HG03095 (cell line): ENCODE data around the gene NUMA1.

Source experiments
- ATAC-seq: cut with Tn5 transposase; IDR thresholded peaks from one replicate; pipeline ENCODE4 v1.9.1; 2021; ENCODE audit warnings: moderate library complexity; ENCODE audit not compliant: unreplicated experiment

The NUMA1 gene

GRCh38 chr11:72015511-72016061, 64.8 kb downstream of the NUMA1 start:
- ATAC-seq, result no peak

GRCh38 chr11:72014761-72015320, 65.5 kb downstream of the NUMA1 start:
- ATAC-seq, result no peak

DNA sequence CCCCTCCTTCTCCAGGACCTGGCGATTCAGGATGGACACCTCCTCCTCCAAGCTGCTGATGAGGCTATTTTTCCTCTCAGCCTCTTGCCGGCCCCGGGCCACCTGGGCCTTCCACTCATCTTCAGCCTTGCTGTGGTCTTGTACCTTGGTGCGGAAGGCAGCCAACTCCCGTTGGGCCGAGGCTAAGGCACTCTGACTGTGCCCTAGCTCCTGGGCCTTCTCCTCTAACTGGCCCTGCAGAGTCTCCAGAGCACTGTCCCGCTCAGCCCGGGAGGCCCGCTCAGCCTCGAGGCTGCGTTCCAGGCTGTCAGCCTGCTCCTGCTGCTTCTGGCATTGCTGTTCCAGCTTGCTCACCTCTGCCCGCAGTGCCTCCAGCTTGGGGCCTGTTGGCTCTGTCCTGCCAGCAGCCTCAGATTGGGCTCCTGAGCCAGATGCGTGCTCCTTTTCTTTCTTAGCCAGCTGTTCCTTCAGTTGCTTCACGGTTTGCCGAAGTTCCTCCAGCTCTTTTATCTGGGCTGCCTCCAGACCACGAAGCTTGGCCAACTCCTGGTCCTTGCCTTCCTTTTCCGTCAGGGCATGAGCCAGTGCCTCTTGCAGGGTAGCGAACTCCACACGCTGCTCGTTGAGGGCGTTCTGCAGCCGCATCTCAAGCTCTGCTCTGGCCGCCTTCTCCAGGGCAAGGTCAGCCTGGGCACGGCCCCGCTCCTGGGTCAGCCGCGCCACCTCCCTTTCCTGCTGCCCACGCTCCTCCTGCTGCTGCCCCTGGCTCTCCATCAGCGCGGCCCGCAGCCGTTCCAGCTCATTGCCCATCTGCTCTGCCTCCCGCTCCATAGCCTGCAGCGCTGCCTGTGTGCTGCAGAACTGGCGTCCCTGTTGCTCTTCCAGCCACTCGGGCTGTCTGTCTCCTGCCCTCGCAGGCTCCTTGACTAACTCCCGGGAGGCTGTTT, 66.3 kb downstream of the NUMA1 start:
- no peak for ATAC-seq

- ATAC-seq, result no peak
These were observed 67.2 kb downstream of the NUMA1 start for GRCh38 chr11:72012897-72013721.

DNA sequence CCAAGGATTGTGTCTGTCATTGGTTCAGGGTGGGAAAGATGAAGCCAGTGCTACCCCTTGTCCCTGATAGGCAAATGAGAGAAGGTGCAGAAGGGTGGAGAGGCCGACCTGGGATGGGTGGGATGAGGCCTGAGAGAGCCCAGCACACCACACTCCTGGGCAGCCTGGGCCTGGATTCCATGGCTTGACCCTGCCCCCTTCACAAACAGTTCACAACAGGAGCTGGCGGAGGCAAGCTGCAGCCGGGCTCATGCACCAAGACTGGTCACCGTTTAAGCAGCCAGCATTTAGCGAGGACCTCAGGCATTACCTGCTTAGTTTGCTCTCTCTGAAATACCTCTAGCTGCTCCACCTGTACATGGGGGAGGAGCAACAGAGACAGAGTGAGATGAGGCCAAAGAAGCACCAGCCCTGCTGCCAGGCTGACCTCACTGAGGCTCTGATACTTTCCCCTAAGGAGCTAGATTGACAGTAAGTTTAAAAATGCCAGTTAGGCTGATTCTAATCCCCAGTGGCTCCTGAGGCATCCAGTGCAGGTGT, 68.2 kb downstream of the NUMA1 start:
- ATAC-seq, result no peak

DNA sequence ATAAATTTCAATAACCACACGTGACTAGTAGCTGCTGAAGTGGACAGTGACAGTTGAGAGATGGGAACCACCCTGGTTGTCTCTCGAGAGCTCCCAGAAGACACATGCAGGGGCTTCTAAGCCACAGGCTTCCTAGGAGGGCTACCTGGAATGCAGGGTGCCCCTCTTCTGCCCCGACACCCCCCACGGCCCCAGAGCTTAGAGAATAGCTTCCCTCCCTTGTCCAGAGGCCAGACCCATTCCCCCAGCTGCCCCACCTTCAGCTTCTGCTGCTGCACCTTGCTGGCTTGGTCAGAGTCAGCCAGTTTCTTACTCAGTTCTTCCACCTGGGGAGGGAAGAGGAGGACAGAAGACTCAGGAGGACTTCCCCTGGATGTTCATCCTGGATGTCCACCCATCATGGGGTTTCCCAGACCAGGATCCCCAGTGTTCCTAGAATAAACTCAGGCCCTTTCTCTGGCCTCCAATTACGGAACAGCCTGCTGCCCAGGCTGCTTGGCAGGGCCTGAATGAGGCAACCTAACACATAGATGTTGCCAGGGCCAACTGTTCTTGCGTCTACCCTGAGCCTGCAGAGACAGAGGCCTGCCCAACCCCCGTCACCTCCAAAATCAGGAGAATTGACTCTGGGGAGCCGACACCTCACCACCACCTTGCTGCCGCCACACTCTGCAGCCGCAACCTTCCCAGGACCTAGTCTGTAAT, 69.7 kb downstream of the NUMA1 start:
- ATAC-seq, result no peak

- ATAC-seq, result no peak
These were observed 71.2 kb downstream of the NUMA1 start for GRCh38 chr11:72009156-72009555.

DNA sequence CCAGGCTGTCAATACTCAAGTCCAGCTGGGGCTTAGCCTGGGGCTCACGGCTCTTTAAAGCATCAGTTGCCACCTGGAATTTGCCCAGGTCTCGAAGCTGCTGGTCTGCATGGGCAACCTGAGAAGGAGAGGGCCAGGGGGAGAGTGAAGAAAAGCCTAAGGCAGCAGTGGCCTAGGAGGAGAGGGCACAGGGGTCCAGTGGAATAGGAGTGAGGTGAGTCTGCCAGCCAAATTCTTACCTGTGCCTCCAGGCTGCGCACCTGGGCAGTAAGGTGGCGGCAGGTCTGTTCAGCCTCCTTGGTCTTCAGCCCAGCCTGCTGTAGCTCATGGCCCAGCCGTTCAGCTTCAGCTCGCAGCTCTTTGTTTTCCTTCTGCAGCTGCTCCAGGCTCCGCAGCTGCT, 71.6 kb downstream of the NUMA1 start:
- no peak for ATAC-seq

DNA sequence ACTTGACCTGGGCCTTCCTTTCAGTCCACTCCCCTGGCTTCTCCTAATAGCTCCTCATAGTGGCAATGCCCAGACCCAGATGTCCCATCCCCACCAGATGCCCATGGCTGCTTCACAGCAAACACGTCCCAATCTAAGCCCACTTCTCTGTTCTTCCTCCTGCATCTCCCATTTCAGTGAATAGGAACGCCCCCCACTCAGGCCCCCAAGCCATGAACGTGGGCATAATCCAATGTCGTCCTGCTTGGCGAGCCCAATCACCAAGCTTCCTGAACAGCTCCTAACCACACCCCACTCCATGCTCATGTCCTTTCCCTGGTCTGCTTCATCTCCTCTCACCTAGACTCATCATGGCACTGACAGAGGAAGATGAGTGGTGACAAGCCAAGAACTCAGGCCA, 72.8 kb downstream of the NUMA1 start:
- no peak for ATAC-seq

- no peak for ATAC-seq
These were observed 73.3 kb downstream of the NUMA1 start for GRCh38 chr11:72007089-72007476.

DNA sequence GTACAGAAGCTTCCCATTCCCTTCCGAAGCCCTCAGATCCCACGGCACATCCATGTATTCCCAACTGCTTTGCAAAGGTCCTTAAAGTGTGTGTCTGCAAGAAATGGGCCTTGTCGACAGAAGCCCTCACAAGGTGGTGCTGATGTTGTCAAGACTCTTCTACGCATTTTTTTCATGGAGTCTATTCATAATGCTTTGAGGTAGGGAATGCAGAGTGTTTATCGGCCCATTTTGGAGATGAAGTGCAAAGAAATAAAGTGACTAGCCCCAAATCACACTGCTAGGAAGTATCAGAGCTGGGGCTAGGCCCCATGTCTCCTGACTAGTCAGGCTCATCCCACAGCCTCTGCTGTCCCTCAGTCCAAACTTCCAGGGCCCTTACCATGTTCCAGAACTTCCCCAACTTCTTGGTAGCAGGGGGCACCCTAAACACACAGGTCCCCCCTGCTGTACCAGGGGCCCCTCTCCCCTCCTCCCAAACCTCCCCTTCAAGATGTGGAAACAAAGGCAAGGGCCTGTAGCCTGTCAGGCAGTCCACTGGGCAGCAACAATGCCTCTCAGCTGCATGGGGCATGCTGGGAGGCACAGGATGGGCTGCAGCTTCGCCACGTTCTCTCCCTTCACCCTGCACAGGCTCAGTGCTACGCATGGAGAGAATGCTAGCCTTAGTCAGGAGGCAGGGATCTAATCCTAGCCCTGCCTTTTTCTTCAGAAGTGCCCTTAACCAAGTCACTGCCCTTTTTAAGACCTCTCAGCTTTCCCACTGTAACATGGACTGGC, 73.8 kb downstream of the NUMA1 start:
- no peak for ATAC-seq

- no peak for ATAC-seq
These were observed 74.7 kb downstream of the NUMA1 start for GRCh38 chr11:72005347-72006260.

DNA sequence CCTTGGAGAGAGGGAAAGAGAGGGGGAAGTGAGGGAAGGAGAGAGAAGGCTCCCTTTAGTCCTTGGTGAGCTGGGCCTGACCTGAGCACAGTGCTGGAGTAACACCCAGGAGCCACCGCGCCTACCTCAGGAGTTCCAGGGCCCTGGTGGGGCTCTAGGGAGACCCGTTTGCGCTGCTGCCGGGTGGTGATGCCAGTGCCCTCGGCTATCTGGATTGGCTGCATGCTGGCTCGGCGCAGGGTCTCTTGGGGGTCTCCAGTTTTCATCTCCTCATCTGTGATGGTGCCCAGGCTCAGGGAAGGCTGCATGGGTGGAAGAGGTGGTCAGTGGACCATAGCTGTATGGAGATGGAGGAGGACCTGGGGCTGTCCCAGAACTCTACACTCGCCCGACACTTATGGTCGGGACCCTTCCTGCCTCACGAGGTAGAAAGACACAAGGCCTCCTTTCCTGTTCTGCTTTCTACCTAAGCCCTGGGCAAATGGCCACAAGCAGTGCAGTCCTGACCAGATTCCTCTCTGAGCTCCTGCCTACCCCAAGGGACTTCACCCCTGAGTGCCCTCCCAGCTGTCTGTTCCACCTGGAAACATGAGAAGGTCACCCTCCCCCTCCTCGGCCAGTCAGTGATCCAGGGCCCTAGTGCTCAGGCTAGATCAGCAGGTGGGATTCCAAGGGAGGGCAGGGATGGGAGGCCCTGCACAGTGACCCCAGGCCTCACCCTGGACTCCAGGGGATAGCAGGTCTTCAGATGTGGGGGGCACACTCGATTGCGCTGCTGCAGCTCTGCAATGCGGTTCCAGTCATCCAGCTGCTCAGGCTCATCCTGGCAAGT, 75.6 kb downstream of the NUMA1 start:
- ATAC-seq, result no peak

DNA sequence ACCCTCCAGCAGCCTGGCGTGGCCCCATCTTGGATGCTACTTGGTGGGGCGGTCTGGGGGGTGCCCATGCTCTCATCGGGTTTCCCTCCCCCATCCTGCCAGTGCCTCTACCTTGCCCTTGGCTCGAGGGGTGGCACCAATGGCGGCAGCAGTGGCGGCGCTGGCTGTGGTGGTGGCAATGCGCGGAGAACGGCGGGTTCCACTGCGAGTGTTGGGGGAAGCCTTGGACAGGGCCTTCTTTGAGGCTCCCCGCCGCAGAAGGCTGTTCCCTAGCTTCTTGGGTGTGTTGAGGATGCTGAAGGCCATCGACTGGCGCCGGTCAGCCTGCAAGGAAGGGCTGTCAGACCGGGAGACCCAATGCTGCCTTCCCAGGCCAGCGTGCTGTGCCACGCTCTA, 76.6 kb downstream of the NUMA1 start:
- no peak for ATAC-seq

DNA sequence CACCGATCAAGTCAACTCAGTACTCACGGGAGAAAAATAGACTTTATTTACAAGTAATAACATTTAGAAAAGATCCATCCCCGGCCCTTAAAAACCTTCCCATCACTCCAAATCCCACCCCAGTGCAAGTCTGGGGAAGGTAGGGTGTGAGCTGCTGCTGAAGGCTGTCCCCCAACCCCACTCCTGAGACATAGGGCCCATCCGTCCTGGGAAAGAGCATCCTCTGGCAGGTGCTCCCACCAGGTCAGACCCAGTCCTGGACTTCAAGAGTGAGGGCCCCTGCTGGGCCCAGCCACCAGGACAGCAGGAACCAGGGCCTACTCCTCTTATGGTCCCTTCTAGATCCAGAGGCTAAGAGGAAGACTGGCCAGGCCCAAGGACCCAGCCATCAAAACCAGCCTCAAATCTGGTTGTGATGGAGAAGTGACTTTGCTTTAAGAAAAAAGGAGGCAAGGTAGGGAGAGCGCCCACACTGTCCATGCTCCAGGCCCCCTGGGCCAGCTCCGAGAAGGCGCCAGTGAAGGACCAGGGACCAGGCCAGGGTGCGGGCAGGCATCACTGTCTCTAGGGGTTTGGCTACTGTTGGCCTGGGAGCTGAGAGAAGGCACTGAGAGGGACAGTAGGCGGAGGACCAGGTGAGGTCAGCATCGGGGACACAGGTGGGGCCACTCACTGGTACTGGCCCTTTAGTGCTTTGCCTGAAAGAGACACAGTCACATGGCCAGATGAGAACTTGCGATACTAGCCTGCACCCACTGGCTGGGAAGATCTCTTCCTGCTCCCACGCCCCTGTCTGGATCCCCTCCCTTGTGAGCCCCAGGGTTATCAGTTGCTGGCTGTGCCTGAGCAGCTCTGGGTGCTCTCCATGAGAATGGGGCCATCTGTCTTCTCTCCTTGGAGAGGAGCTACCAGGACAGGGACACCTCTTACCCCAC, 77.2 kb downstream of the NUMA1 start:
- ATAC-seq, result no peak

- ATAC-seq, result no peak
These were observed 78.3 kb downstream of the NUMA1 start for GRCh38 chr11:72001834-72002591.
